NB4 (cell line): ENCODE measurements around the gene ARHGAP22.

Source experiments
- DNase-seq: peaks from one replicate; pipeline ENCODE4 v3.0.0; 2010; ENCODE audit warnings: low read depth
- H3K4me3 ChIP-seq: one replicate; pipeline ENCODE4 v1.5.1; 2011; ENCODE audit warnings: mild to moderate bottlenecking, low read depth, low read length, moderate library complexity
- CTCF ChIP-seq: IDR thresholded peaks from one replicate; pipeline ENCODE4 v1.5.1; 2012; ENCODE audit warnings: low read depth, low read length
- MYC ChIP-seq: IDR thresholded peaks from 2 replicates; pipeline ENCODE4 v1.6.1; 2011; ENCODE audit warnings: low read depth, low read length
- POLR2A ChIP-seq: IDR thresholded peaks from 2 replicates; pipeline ENCODE4 v1.6.1; 2011; ENCODE audit warnings: mild to moderate bottlenecking; ENCODE audit not compliant: insufficient read length; ENCODE audit errors: extremely low read depth
- TF ChIP-seq, protein P1 (sequence below): IDR thresholded peaks from 2 replicates; pipeline ENCODE4 v1.6.1; 2011; ENCODE audit warnings: low read depth, low read length

The ARHGAP22 gene

GRCh38 chr10:48551861-48552591 is 52.8 kb downstream of the ARHGAP22 start:
- no peak overlapping the region for H3K4me3 ChIP-seq
- peak; percentile 72 for DNase-seq
- TF ChIP-seq CTCF: peak; percentile 73
- TF ChIP-seq POLR2A: no peak
- TF ChIP-seq, protein P1, sequence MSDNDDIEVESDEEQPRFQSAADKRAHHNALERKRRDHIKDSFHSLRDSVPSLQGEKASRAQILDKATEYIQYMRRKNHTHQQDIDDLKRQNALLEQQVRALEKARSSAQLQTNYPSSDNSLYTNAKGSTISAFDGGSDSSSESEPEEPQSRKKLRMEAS: peak; percentile 19; the same call in 1 of the 2 replicates

GRCh38 chr10:48550977-48551376 is 53.9 kb downstream of the ARHGAP22 start:
- DNase-seq: no peak
- TF ChIP-seq CTCF: no peak
- TF ChIP-seq, protein P1: no peak
- TF ChIP-seq POLR2A: no peak
- TF ChIP-seq MYC: no peak
- no peak overlapping the region for H3K4me3 ChIP-seq

DNA sequence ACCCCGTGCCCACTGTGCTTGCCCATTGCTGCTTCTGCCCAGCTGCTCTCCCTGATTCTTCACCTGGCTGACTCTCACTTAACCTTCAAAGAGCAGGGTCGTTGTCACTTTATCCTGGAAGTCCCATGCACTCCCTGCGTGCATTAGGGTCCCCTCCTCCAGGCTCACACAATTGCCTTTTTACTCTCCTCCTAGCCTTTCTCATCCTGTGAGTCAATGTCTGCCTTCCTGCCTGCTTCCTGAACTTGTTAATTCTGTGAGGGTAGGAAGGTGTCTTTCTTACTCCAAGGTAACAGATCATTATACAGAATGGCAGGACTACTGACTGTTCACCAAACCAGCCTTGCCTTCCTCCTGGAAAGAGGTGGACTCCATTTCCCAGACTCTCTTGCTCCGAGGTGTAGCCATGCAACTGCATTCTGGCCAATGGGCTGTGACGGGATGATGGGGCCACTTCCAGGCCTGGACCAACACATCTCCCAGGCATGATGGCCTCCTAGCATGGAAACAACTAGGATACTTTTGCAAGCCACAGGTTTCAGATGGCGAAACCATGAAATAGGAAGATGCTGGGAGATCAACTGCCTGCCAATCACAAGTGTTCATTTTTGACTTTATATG is 54.7 kb downstream of the ARHGAP22 start:
- H3K4me3 ChIP-seq: no peak overlapping the region
- DNase-seq: no peak
- TF ChIP-seq, protein P1: no peak
- TF ChIP-seq POLR2A (no peak), CTCF (no peak), MYC (no peak)

DNA sequence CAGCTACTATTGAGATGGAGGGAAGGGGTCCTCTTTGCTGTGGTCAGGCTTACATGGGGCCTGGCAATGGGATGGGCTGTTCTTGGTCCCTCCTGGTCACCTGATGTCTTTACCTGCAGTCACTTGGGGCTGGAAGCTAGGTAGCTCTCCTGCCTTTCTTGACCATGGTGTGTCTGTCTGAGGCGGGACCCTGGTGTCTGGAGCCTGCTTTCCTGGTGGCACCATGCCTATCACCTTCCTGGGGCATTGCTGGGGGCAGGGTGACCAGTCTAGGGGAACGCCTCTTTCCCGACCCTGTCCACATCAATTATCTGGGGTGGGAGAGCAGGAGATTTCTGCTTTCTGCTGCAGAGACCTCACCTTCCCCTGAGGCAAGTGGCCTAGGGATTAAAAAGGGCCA is 55.6 kb downstream of the ARHGAP22 start:
- no peak for TF ChIP-seq MYC
- TF ChIP-seq, protein P1: no peak
- no peak for TF ChIP-seq POLR2A
- no peak for TF ChIP-seq CTCF
- no peak for DNase-seq
- H3K4me3 ChIP-seq: no peak overlapping the region

DNA sequence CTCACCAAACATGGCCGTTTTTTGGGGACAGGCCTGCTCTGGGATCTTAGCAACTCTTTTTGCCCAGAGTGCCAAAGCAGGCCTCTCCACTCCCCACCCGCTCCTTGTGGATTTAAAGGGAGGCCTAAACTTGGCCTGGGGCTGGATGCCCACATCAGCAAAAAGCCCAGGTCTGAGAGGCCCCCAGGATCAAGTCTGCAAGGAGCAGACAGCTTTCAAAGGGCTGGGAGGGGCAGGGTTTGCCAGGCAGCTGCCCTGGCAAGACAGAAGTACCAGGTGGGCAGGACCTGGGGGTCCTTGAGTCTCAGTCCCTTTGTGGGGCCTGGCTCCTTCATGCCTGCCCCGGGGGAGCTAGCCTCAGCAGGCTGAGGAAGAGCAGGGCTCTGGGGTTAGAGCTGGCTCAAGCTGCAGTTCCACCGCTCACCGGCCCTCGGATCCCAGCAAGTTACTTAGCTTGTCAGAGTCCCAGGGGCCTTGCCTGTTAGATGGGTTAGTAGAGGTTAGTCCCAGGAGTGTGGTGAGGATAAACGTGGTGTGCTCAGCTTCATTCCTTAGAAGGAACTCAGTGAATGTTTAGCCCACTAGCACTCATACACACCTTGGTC is 56.2 kb downstream of the ARHGAP22 start:
- peak; percentile 20 for DNase-seq
- H3K4me3 ChIP-seq: no peak overlapping the region
- TF ChIP-seq POLR2A (no peak), CTCF (no peak), MYC (no peak)
- TF ChIP-seq, protein P1: no peak
